Ectodermal cell (in vitro differentiated cells): Measurements from ENCODE around the gene TNPO3.
"Not testable (repeated sequence)": the region's sequence is repeated elsewhere in the genome, so short reads cannot be mapped to it uniquely, and the experiment has no call there.

Source experiments
- H3K27ac ChIP-seq: 2 replicates; pipeline ENCODE4 v1.7.0; 2013; ENCODE audit warnings: mild to moderate bottlenecking, low read depth, low read length; ENCODE audit not compliant: insufficient read depth, poor library complexity, severe bottlenecking
- H3K27me3 ChIP-seq: 2 replicates; pipeline ENCODE4 v1.7.0; 2013; ENCODE audit warnings: mild to moderate bottlenecking, low read length; ENCODE audit not compliant: insufficient read depth, control insufficient read depth, poor library complexity, severe bottlenecking
- H3K36me3 ChIP-seq: one replicate; pipeline ENCODE4 v1.7.0; 2013; ENCODE audit warnings: low read length; ENCODE audit not compliant: control insufficient read depth, insufficient read depth
- H3K4me1 ChIP-seq: one replicate; pipeline ENCODE4 v1.7.0; 2013; ENCODE audit warnings: low read length; ENCODE audit not compliant: control insufficient read depth, insufficient read depth
- H3K4me3 ChIP-seq: 2 replicates; pipeline ENCODE4 v1.7.0; 2013; ENCODE audit warnings: low read depth, low read length, control low read depth; ENCODE audit not compliant: insufficient read depth
- H3K9me3 ChIP-seq: 2 replicates; pipeline ENCODE4 v1.7.0; 2013; ENCODE audit warnings: mild to moderate bottlenecking, low read length, moderate library complexity; ENCODE audit not compliant: control insufficient read depth
- WGBS, 2 experiments: methylation state at CpG; one replicate each; pipeline ENCODE4 v1.1.7; 2013; ENCODE audit warnings: missing lambda C conversion rate in 2 of 2; 5-methylcytosine and 5-hydroxymethylcytosine counted together

The TNPO3 gene

DNA sequence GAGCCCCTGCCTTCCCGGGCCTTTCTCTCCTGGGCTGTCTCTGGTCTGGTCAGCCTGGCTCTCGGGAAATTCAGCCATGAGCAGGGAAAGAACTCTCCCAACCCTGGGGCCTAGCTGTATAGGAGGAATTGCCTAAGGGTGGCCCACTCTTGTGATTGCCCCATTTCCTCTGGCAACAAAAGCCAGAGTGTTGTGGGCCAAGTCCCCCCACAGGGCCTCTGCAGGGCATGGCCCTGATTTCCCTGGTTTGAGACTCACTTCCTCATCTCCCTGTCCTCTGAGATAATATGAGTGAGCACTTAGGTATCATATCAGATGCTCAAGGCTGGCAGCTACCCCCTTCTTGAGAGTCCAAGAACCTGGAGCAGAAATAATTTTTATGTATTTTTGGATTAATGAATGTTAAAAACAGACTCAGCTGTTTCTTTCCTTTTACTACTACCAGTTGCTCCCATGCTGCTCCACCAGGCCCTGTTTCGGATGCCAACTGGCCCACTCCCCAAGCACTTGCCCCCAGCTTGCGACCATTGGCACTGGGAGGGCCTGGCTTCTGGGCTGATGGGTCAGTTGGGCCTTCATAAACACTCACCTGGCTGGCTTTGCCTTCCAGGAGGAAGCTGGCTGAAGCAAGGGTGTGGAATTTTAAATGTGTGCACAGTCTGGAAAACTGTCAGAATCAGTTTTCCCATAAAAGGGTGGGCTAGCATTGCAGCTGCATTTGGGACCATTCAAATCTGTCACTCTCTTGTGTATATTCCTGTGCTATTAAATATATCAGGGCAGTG is 105.7 kb downstream of the TNPO3 start:
- 93 to 95% methylated on average over 4 of the region's 4 CpGs for WGBS, 2 experiments
- H3K27me3 ChIP-seq, result no peaks in the 10 kb centered on the region
- no peaks in the 10 kb centered on the region for H3K9me3 ChIP-seq
- H3K4me1 ChIP-seq, result no peaks in the 10 kb centered on the region
- peaks cover 5% of the 10 kb centered on the region for H3K36me3 ChIP-seq
- H3K27ac ChIP-seq, result no peak overlapping the region
- H3K4me3 ChIP-seq, result no peak overlapping the region

- Histone ChIP-seq H3K9me3 (no peaks in the 10 kb centered on the region), H3K36me3 (no peaks in the 10 kb centered on the region), H3K27me3 (no peaks in the 10 kb centered on the region), H3K4me3 (no peak overlapping the region), H3K27ac (no peak overlapping the region), H3K4me1 (no peaks in the 10 kb centered on the region)
- WGBS, 2 experiments, result 95 to 96% methylated on average over 12 of the region's 12 CpGs
Measured at GRCh38 chr7:128948312-128948973, 106.5 kb downstream of the TNPO3 start.

DNA sequence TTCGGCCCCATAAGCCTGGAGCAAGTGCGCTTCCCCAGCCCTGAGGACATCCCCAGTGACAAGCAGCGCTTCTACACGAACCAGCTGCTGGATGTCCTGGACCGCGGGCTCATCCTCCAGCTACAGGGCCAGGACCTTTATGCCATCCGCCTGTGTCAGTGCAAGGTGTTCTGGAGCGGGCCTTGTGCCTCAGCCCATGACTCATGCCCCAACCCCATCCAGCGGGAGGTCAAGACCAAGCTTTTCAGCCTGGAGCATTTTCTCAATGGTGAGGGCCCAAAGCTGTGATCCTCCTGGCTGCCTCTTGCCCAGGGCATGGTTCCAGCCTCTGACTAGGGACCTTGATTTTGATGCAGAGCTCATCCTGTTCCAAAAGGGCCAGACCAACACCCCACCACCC is 107.1 kb downstream of the TNPO3 start:
- H3K9me3 ChIP-seq, result no peaks in the 10 kb centered on the region
- H3K27ac ChIP-seq, result no peak overlapping the region
- no peaks in the 10 kb centered on the region for H3K27me3 ChIP-seq
- H3K36me3 ChIP-seq, result no peaks in the 10 kb centered on the region
- no peaks in the 10 kb centered on the region for H3K4me1 ChIP-seq
- 89 to 92% methylated on average over 9 of the region's 9 CpGs for WGBS, 2 experiments
- no peak overlapping the region for H3K4me3 ChIP-seq

DNA sequence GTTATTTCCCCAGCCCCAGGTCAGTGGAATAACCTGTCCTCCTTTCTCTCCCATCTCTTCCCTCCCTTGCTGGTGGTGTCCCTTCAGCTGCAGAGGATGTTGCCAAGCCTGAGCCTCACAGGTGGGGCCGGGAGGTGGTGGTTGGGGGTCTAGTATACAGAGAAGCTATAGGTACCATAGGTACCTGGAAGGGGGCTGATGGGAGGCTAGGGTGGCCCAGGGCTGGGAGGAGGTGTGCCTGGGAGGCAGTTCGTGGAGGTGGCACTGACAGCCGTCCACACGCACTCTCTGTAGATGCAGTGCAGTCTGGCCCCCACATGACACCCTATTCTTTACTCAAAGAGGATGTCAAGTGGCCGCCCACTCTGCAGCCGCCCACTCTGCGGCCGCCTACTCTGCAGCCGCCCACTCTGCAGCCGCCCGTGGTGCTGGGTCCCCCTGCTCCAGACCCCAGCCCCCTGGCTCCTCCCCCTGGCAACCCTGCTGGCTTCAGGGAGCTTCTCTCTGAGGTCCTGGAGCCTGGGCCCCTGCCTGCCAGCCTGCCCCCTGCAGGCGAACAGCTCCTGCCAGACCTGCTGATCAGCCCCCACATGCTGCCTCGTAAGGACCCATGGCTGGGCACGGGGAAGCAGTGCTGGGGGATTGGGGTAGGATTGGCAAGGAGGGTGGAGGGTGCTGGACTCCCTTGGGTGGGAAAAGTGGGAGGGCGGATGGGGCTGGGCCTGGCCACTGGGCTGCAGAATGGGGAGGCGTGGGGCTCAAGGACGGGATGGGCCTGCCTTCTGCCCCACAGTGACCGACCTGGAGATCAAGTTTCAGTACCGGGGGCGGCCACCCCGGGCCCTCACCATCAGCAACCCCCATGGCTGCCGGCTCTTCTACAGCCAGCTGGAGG is 107.7 kb downstream of the TNPO3 start:
- Histone ChIP-seq H3K27me3 (no peaks in the 10 kb centered on the region), H3K27ac (no peak overlapping the region), H3K4me3 (no peak overlapping the region), H3K9me3 (no peaks in the 10 kb centered on the region), H3K4me1 (no peaks in the 10 kb centered on the region), H3K36me3 (no peaks in the 10 kb centered on the region)
- WGBS, 2 experiments, result 90 to 91% methylated on average over 22 of the region's 22 CpGs

DNA sequence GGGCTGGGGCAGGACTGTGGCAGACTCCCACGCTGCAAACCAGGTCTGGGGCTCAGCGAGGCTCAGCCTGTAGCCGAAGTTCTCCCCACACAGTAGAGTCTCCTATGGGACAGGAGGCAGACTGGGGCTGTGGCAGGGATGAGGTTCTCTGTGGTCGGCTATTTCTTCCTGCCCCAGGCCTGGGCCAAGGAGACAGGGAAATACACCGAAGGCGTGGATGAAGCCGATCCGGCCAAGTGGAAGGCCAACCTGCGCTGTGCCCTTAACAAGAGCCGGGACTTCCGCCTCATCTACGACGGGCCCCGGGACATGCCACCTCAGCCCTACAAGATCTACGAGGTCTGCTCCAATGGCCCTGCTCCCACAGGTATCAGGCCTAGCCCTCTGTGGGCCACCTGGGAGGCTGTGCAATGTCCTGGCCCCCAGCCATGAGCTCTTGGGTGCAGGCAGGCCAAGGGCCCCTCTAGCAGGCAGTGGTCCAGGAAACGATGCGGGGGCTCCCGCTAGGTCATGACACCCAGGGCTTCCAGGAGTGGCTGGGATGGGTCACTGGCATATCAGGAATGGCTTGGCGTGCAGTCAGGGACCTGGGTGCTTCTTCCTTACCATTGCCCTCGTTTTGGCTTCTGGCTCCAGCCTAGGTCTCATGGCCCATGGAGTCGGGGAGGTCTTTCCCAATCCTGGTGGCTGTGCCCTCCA is 109.1 kb downstream of the TNPO3 start:
- 93 to 95% methylated on average over 21 of the region's 21 CpGs for WGBS, 2 experiments
- H3K4me1 ChIP-seq, result no peaks in the 10 kb centered on the region
- H3K36me3 ChIP-seq, result no peaks in the 10 kb centered on the region
- no peak overlapping the region for H3K27ac ChIP-seq
- H3K4me3 ChIP-seq, result no peak overlapping the region
- H3K9me3 ChIP-seq, result no peaks in the 10 kb centered on the region
- no peaks in the 10 kb centered on the region for H3K27me3 ChIP-seq

- Histone ChIP-seq H3K27ac (no peak overlapping the region), H3K4me1 (no peaks in the 10 kb centered on the region), H3K36me3 (no peaks in the 10 kb centered on the region), H3K4me3 (no peak overlapping the region), H3K9me3 (no peaks in the 10 kb centered on the region), H3K27me3 (peaks cover 8% of the 10 kb centered on the region)
- WGBS, 2 experiments, result 86 to 87% methylated on average over 7 of the region's 7 CpGs
Measured at GRCh38 chr7:128944487-128945236, 110.2 kb downstream of the TNPO3 start.

DNA sequence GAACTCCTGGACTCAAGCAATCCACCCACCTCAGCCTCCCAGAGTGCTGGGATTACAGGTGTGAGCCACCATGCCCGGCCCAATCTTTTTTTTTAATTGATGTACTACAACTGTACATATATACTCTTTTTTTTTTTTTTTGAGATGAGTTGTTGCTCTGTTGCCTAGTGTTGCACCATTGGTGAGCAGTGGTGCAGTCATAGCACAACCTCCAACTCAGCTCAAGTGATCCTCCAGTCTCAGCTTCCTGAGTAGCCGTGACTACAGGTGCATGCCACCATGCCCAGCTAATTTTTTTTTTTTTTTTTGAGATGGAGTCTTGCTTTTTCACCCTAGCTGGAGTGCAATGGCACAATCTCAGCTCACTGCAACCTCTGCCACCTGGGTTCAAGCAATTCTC is 111.7 kb downstream of the TNPO3 start:
- H3K9me3 ChIP-seq, H3K4me3 ChIP-seq, H3K27ac ChIP-seq, H3K4me1 ChIP-seq, H3K36me3 ChIP-seq: not testable (repeated sequence)
- WGBS, 2 experiments, result 93 to 94% methylated on average over 1 to 2 of the region's 2 CpGs
- peaks cover 22% of the 10 kb centered on the region for H3K27me3 ChIP-seq

GRCh38 chr7:128941946-128942526 is 112.9 kb downstream of the TNPO3 start:
- H3K27me3 ChIP-seq, result peaks cover 35% of the 10 kb centered on the region
- no peaks in the 10 kb centered on the region for H3K4me1 ChIP-seq
- no peaks in the 10 kb centered on the region for H3K36me3 ChIP-seq
- no peak overlapping the region for H3K27ac ChIP-seq
- WGBS, 2 experiments, result 92 to 93% methylated on average over 16 of the region's 16 CpGs
- no peak overlapping the region for H3K4me3 ChIP-seq
- H3K9me3 ChIP-seq, result no peaks in the 10 kb centered on the region

- no peak overlapping the region for H3K4me3 ChIP-seq
- H3K36me3 ChIP-seq, result no peaks in the 10 kb centered on the region
- no peak overlapping the region for H3K27ac ChIP-seq
- H3K27me3 ChIP-seq, result peaks cover 41% of the 10 kb centered on the region
- 82 to 84% methylated on average over 15 of the region's 15 CpGs for WGBS, 2 experiments
- H3K9me3 ChIP-seq, result no peaks in the 10 kb centered on the region
- no peaks in the 10 kb centered on the region for H3K4me1 ChIP-seq
Measured at GRCh38 chr7:128941323-128941890, 113.5 kb downstream of the TNPO3 start.
